Endothelial cell (in vitro differentiated cells): Measurements from ENCODE around the gene SYCP3. TPM values are rescaled to one million over a fixed set of nuclear protein-coding genes. Genes with fewer than 3 reads are reported as not detected.

Source experiments
- DNase-seq: peaks from one replicate; pipeline ENCODE4 v3.0.0; 2021; ENCODE audit warnings: low spot score
- H3K27ac Mint-ChIP-seq: one replicate; pipeline ENCODE4 v1.8.0; 2021; ENCODE audit warnings: mixed read lengths, inconsistent platforms; ENCODE audit not compliant: unreplicated experiment
- H3K27me3 Mint-ChIP-seq: one replicate; pipeline ENCODE4 v1.8.0; 2021; ENCODE audit warnings: mild to moderate bottlenecking, moderate library complexity, mixed read lengths, inconsistent platforms; ENCODE audit not compliant: unreplicated experiment
- H3K36me3 Mint-ChIP-seq: one replicate; pipeline ENCODE4 v1.8.0; 2021; ENCODE audit warnings: mild to moderate bottlenecking, low read depth, mixed read lengths, inconsistent platforms; ENCODE audit not compliant: unreplicated experiment
- H3K4me1 Mint-ChIP-seq: one replicate; pipeline ENCODE4 v1.8.0; 2021; ENCODE audit warnings: mild to moderate bottlenecking, mixed read lengths, inconsistent platforms; ENCODE audit not compliant: unreplicated experiment
- H3K4me3 Mint-ChIP-seq: one replicate; pipeline ENCODE4 v1.8.0; 2021; ENCODE audit warnings: mild to moderate bottlenecking, mixed read lengths, inconsistent platforms; ENCODE audit not compliant: unreplicated experiment
- H3K9me3 Mint-ChIP-seq: one replicate; pipeline ENCODE4 v1.8.0; 2021; ENCODE audit warnings: mixed read lengths, inconsistent platforms; ENCODE audit not compliant: unreplicated experiment
- total RNA-seq: library from RNA; stranded (reverse); fragmentation: NEBNext Ultra II Directional; extraction: Animal tissue kit (Norgen Biotek cat#: 25700); gene quantifications from one replicate; pipeline ENCODE4 v1.2.1, GENCODE V29; 2021; ENCODE audit not compliant: unreplicated experiment
- TF ChIP-seq, protein P1 (sequence below): fragments of 200-600 bp; sonication (generic); IDR thresholded peaks from one replicate; pipeline ENCODE4 v1.5.0; 2021; ENCODE audit warnings: antibody characterized with exemption; ENCODE audit not compliant: unreplicated experiment

The SYCP3 gene
- total RNA-seq, 1 donor from 2014 or later, result not detected

- Mint-ChIP-seq H3K36me3 (no peaks in the 10 kb centered on the region), H3K27ac (no peak overlapping the region), H3K9me3 (no peaks in the 10 kb centered on the region), H3K27me3 (peaks cover 7% of the 10 kb centered on the region), H3K4me1 (peaks cover 5% of the 10 kb centered on the region), H3K4me3 (no peak overlapping the region)
- no peak for DNase-seq
- TF ChIP-seq, protein P1, sequence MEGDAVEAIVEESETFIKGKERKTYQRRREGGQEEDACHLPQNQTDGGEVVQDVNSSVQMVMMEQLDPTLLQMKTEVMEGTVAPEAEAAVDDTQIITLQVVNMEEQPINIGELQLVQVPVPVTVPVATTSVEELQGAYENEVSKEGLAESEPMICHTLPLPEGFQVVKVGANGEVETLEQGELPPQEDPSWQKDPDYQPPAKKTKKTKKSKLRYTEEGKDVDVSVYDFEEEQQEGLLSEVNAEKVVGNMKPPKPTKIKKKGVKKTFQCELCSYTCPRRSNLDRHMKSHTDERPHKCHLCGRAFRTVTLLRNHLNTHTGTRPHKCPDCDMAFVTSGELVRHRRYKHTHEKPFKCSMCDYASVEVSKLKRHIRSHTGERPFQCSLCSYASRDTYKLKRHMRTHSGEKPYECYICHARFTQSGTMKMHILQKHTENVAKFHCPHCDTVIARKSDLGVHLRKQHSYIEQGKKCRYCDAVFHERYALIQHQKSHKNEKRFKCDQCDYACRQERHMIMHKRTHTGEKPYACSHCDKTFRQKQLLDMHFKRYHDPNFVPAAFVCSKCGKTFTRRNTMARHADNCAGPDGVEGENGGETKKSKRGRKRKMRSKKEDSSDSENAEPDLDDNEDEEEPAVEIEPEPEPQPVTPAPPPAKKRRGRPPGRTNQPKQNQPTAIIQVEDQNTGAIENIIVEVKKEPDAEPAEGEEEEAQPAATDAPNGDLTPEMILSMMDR, result no peak
Observed at GRCh38 chr12:101695706-101696105, 43.6 kb downstream of the SYCP3 start.

DNA sequence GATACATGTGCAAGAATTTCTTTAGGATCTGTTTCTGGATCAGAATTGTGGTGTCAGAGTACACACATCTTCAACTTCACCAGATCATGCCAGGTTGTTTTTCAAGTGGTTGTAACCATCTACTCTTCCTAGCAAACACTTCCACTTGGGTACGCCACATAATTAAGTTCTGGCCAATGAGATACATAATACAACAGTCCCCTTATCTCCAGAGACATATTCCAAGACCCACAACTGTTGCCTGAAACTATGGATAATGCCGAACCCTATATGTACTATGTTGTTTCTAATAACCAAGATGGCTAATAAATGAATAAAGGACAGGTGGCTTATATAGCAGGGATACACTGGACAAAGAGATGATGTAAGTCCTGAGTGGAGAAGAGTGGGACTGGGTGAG, 44.3 kb downstream of the SYCP3 start:
- DNase-seq, result no peak
- Mint-ChIP-seq H3K27ac (no peak overlapping the region), H3K27me3 (peaks cover 7% of the 10 kb centered on the region), H3K4me1 (peaks cover 5% of the 10 kb centered on the region), H3K36me3 (no peaks in the 10 kb centered on the region), H3K9me3 (no peaks in the 10 kb centered on the region), H3K4me3 (no peak overlapping the region)
- TF ChIP-seq, protein P1, result no peak

GRCh38 chr12:101694297-101694848, 44.9 kb downstream of the SYCP3 start:
- TF ChIP-seq, protein P1, result no peak
- no peak for DNase-seq
- no peak overlapping the region for H3K27ac Mint-ChIP-seq
- no peaks in the 10 kb centered on the region for H3K9me3 Mint-ChIP-seq
- H3K36me3 Mint-ChIP-seq, result no peaks in the 10 kb centered on the region
- H3K4me3 Mint-ChIP-seq, result no peak overlapping the region
- H3K27me3 Mint-ChIP-seq, result peaks cover 7% of the 10 kb centered on the region
- H3K4me1 Mint-ChIP-seq, result peaks cover 5% of the 10 kb centered on the region

DNA sequence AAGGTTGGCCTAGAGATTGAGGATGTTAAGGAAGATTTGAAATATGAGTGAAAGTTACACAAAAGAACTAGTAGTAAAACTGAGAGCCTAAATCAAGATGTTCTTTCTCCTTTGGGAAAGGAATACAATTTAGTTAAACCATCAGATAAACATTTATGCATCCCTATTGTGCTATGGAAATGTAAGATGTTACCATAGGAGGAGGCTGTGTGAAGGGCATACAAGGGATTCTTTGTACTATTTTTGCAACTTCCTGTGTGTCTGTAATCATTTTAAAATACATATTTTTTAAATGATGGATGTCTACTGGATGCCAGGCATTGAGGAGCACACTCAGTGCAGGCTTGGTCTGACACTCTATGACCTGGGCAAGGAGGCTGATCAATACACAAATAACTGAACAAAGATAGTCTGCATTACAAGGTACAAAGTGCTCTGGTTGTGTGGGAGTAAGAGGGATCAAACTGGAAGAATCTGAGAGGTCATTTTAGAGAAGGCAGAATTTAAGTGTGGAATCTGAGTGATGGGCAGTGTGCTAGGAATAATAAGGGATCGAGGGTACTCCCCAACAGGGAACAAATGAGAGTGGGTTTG, 47.7 kb downstream of the SYCP3 start:
- no peak overlapping the region for H3K27ac Mint-ChIP-seq
- H3K36me3 Mint-ChIP-seq, result no peaks in the 10 kb centered on the region
- TF ChIP-seq, protein P1, result no peak
- H3K27me3 Mint-ChIP-seq, result peaks cover 6% of the 10 kb centered on the region
- H3K9me3 Mint-ChIP-seq, result no peaks in the 10 kb centered on the region
- no peak overlapping the region for H3K4me3 Mint-ChIP-seq
- no peak for DNase-seq
- H3K4me1 Mint-ChIP-seq, result peaks cover 2% of the 10 kb centered on the region

- no peak for DNase-seq
- Mint-ChIP-seq H3K27ac (no peak overlapping the region), H3K27me3 (peaks cover 3% of the 10 kb centered on the region), H3K4me3 (no peak overlapping the region), H3K36me3 (no peaks in the 10 kb centered on the region), H3K9me3 (no peaks in the 10 kb centered on the region), H3K4me1 (no peaks in the 10 kb centered on the region)
- TF ChIP-seq, protein P1, result no peak
Observed at GRCh38 chr12:101690544-101691098, 48.6 kb downstream of the SYCP3 start.
